AG04449 (cell line): Measurements from ENCODE around the gene RNF145.

Experiments used
- CTCF ChIA-PET: fragments of 350-600 bp; formaldehyde crosslinking; extraction: SDS; loops from one replicate; lab custom pipeline; 2021; ENCODE audit warnings: antibody characterized with exemption; lab: Yijun Ruan, JAX
- POLR2A ChIA-PET: fragments of 400-600, 350-600 bp; formaldehyde crosslinking; extraction: SDS; loops from one replicate; lab custom pipeline; 2020; ENCODE audit warnings: antibody characterized with exemption, inconsistent platforms; lab: Yijun Ruan, JAX
- DNase-seq: peaks from one replicate; pipeline ENCODE4 v3.0.0-alpha.2; 2010; ENCODE audit warnings: low read depth, low spot score
- H3K4me3 ChIP-seq: 2 replicates; pipeline ENCODE4 v1.5.1; 2011; ENCODE audit warnings: low read depth, mild to moderate bottlenecking, control low read depth, low read length
- TF ChIP-seq, protein P1 (sequence below): IDR thresholded peaks from one replicate; pipeline ENCODE4 v1.5.1; 2011; ENCODE audit warnings: mild to moderate bottlenecking, moderate library complexity, low read length, control low read depth, inconsistent platforms; ENCODE audit not compliant: insufficient read depth; ENCODE audit errors: missing control alignments

RNF145 gene, protein sequence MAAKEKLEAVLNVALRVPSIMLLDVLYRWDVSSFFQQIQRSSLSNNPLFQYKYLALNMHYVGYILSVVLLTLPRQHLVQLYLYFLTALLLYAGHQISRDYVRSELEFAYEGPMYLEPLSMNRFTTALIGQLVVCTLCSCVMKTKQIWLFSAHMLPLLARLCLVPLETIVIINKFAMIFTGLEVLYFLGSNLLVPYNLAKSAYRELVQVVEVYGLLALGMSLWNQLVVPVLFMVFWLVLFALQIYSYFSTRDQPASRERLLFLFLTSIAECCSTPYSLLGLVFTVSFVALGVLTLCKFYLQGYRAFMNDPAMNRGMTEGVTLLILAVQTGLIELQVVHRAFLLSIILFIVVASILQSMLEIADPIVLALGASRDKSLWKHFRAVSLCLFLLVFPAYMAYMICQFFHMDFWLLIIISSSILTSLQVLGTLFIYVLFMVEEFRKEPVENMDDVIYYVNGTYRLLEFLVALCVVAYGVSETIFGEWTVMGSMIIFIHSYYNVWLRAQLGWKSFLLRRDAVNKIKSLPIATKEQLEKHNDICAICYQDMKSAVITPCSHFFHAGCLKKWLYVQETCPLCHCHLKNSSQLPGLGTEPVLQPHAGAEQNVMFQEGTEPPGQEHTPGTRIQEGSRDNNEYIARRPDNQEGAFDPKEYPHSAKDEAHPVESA

DNA sequence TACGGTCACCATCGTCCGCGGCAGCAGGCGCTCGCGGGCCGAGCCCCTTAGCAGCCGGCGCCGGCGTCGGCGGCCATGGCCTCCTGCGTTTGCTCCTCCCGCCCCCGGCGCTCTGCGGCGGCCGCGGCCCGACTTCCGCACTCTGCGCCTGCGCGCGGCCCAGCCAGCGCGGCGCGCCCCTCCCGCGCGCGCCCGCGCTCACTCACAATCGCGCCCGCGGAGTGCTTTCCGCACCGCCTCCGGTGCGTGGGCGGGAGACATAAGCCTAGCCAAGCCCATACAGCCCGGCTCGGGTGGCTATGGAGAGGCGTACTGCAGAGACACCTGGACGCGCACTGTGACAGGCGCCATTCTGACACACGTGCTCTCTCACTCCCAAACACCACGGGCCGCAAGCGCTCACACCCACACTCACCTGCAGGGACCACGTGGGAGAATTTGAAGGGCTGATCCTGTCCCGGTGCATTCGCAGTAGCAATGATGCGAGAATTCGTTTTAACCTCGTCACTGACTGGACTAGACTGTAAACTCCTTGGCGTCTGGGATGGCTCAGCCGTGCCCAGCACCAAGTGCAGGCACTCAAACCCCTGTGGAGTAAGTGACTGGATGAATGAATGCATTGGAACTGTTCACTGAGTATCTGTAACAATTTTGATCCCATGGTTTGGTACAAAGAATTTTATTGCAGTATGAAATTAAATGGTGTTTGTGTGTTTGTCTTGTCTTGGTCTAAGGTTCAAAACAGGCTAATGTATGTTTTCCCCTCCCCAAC is at the start of gene RNF145:
Gene RNF145 (minus strand): TSS at position 116 of the 772 bp plus-strand sequence. CDS start 5,936 bp downstream, outside the sequence.
- peak within 1 kb of the TSS; percentile 87 for H3K4me3 ChIP-seq
- TF ChIP-seq, protein P1, sequence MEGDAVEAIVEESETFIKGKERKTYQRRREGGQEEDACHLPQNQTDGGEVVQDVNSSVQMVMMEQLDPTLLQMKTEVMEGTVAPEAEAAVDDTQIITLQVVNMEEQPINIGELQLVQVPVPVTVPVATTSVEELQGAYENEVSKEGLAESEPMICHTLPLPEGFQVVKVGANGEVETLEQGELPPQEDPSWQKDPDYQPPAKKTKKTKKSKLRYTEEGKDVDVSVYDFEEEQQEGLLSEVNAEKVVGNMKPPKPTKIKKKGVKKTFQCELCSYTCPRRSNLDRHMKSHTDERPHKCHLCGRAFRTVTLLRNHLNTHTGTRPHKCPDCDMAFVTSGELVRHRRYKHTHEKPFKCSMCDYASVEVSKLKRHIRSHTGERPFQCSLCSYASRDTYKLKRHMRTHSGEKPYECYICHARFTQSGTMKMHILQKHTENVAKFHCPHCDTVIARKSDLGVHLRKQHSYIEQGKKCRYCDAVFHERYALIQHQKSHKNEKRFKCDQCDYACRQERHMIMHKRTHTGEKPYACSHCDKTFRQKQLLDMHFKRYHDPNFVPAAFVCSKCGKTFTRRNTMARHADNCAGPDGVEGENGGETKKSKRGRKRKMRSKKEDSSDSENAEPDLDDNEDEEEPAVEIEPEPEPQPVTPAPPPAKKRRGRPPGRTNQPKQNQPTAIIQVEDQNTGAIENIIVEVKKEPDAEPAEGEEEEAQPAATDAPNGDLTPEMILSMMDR: no peak
- DNase-seq: no peak
- ChIA-PET POLR2A (no interaction called here), CTCF (interaction anchor here (3.1 kb wide), 1 partner anchor 53 kb away, joined by 19 read pairs; no protein-coding TSS in a partner anchor)

DNA sequence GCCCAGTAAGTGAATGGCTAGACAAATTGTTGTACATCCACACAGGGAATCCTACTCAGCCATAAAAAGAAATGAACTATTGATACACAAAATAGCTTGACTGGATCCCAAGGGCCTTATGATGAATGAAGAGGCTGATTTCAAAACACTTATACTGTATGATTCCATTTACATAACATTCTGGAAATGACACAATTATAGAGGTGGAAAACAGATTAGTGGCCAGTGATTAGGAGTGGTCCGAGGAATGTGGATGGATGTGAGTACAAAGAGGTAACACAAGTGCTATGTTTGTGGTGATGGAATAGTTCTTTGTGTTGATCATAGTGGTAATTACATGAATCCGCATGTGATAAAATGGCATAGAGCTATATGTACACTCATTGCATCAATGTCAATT is 49.0 kb upstream of the RNF145 start:
- POLR2A ChIA-PET: no interaction called here
- TF ChIP-seq, protein P1: no peak

DNA sequence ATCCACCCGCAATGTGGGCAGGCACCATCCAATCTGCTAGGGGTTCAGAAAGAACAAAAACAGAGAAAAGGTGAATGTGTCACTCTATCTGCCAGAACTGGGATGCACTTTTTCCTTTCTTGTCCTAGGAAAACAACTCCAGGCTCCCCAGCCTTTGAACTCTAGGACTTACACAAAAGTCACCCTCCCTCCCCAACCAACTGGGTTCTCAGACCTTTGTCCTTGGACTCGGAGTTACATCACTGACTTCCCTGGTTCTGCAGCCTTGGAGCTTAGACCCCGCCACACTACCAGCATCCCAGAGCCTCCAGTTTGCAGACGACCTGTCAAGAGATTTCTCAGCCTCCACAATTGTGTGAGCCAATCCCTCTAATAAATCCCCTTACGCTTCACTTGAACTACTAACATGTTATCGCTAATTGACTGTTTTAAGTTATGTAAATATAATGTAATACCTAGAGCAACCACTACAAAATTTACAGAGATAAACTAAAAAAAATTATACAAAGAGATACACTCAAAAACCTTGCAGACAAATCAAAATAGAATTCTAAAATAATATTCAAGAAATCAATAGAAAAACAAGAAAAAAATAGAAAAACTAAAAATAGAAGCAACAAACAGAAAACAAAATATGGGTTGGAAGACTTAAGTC is 48.4 kb upstream of the RNF145 start:
- POLR2A ChIA-PET: no interaction called here
- no peak for DNase-seq
- no peak overlapping the region for H3K4me3 ChIP-seq
- TF ChIP-seq, protein P1: no peak
- CTCF ChIA-PET: interaction anchor here (0.6 kb wide), 1 partner anchor 102 kb away, joined by 3 read pairs; no protein-coding TSS in a partner anchor

More for the DNA sequence above, 49.0 kb upstream of the RNF145 start:
- CTCF ChIA-PET: no interaction called here
- no peak overlapping the region for H3K4me3 ChIP-seq
- no peak for DNase-seq

DNA sequence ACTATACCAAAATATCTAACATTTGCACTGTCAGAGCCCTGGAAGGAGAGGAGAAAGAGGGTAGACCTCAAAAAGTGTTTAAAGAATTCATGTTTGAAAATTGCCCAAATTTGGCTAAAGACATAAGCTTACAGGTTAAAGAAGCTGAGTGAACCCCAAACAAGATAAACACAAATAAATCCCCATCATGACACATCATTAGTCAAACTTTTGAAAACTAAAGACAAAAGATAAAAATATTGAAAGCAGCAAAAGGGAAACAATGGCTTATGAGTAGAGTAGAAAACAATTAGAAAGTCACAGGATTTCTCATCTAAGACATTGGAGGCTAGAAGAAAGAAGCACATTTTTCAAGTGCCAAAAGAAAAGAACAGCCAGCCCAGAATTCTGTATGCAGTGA is 47.7 kb upstream of the RNF145 start:
- no peak for DNase-seq
- TF ChIP-seq, protein P1: no peak
- CTCF ChIA-PET: interaction anchor here (0.6 kb wide), 1 partner anchor 101 kb away, joined by 3 read pairs; no protein-coding TSS in a partner anchor
- POLR2A ChIA-PET: no interaction called here
- H3K4me3 ChIP-seq: no peak overlapping the region

DNA sequence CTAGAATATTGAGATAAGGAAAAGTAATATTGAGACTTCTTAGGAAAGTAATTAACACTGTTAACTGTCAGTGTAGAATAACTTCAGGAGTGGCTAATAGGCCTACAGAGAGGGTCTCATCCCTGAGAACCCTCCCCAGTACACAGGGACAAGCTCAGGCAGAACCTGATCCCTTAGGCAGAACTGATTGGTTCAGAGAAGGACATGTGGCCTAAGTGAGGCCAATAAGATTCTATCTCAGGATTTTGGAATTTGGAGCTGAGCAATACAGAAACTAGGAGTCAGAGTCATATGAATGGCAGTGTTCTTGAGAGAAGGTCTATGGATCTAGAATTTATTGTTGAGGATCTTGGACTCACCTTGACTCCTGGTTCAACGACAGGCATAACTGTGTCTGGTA is 42.8 kb upstream of the RNF145 start:
- ChIA-PET POLR2A (no interaction called here), CTCF (interaction anchor here (0.9 to 2.1 kb wide), 3 partner anchors 10 to 95 kb away, joined by 3 to 5 read pairs (median 5); partner anchors contain the start of gene UBLCP1)

More for the DNA sequence above, 42.8 kb upstream of the RNF145 start:
- DNase-seq: no peak
- no peak overlapping the region for H3K4me3 ChIP-seq
- TF ChIP-seq, protein P1: no peak
